Keratinocyte (primary cell): Measurements from ENCODE around the gene JAM3. TPM values are rescaled to one million over a fixed set of nuclear protein-coding genes. Genes with fewer than 3 reads are reported as not detected.

Source experiments
- DNase-seq: peaks from one replicate; pipeline ENCODE4 v3.0.0-alpha.2; 2011; ENCODE audit warnings: low read depth, missing footprints, low spot score
- FAIRE-seq: peaks from 2 replicates; lab custom pipeline; 2011; peaks lifted over from hg19 to GRCh38; lab: Jason Lieb, UNC
- H2AFZ ChIP-seq: 2 replicates; pipeline ENCODE4 v1.6.0; 2012; ENCODE audit warnings: low read length, control low read depth, inconsistent platforms; ENCODE audit not compliant: control insufficient read depth
- H3K27ac ChIP-seq: 2 replicates; pipeline ENCODE4 v1.5.1; 2011; ENCODE audit warnings: low read length; ENCODE audit not compliant: control insufficient read depth, insufficient read depth
- H3K27me3 ChIP-seq: 3 replicates; pipeline ENCODE4 v1.6.0; 2011; ENCODE audit warnings: low read length; ENCODE audit not compliant: control insufficient read depth, insufficient read depth; ENCODE audit errors: extremely low read depth
- H3K36me3 ChIP-seq, 2 experiments: 2 replicates in 1 of 2; 3 replicates in 1 of 2; pipeline ENCODE4 v1.5.1; 2011; ENCODE audit warnings: low read length in 2 of 2, mild to moderate bottlenecking in 1 of 2; ENCODE audit not compliant: control insufficient read depth in 2 of 2, insufficient read depth in 2 of 2; ENCODE audit errors: extremely low read depth in 1 of 2
- H3K4me1 ChIP-seq: 3 replicates; pipeline ENCODE4 v1.5.1; 2011; ENCODE audit warnings: low read length; ENCODE audit not compliant: control insufficient read depth, insufficient read depth; ENCODE audit errors: extremely low read depth
- H3K4me2 ChIP-seq: 3 replicates; pipeline ENCODE4 v1.6.0; 2011; ENCODE audit warnings: low read depth, low read length; ENCODE audit not compliant: control insufficient read depth, insufficient read depth; ENCODE audit errors: extremely low read depth
- H3K4me3 ChIP-seq, 3 experiments: fragments of 200-600 bp in 1 of 3; sonication (generic) in 1 of 3; 2 replicates in 2 of 3; 3 replicates in 1 of 3; pipeline ENCODE4 v1.5.1; 2011 to 2016; ENCODE audit warnings: low read length in 3 of 3, mild to moderate bottlenecking in 3 of 3, control low read depth in 2 of 3, inconsistent platforms in 1 of 3, low read depth in 1 of 3, mixed read lengths in 1 of 3, mixed run types in 1 of 3, moderate library complexity in 1 of 3; ENCODE audit not compliant: control insufficient read depth in 2 of 3, insufficient read depth in 2 of 3; ENCODE audit errors: extremely low read depth in 1 of 3
- H3K79me2 ChIP-seq: 2 replicates; pipeline ENCODE4 v1.6.0; 2012; ENCODE audit warnings: low read length; ENCODE audit not compliant: control insufficient read depth, insufficient read depth
- H3K9ac ChIP-seq: 3 replicates; pipeline ENCODE4 v1.6.0; 2011; ENCODE audit warnings: low read length; ENCODE audit not compliant: control insufficient read depth, insufficient read depth; ENCODE audit errors: extremely low read depth
- H3K9me1 ChIP-seq: 3 replicates; pipeline ENCODE4 v1.6.0; 2011; ENCODE audit warnings: low read length; ENCODE audit not compliant: control insufficient read depth, insufficient read depth; ENCODE audit errors: extremely low read depth
- H3K9me3 ChIP-seq: 2 replicates; pipeline ENCODE4 v1.5.1; 2012; ENCODE audit warnings: low read depth, low read length; ENCODE audit not compliant: control insufficient read depth
- H4K20me1 ChIP-seq: 3 replicates; pipeline ENCODE4 v1.6.0; 2011; ENCODE audit warnings: low read length; ENCODE audit not compliant: control insufficient read depth, insufficient read depth; ENCODE audit errors: extremely low read depth
- CTCF ChIP-seq, 3 experiments: IDR thresholded peaks in 1 of 3; conservative IDR thresholded peaks in 1 of 3; optimal IDR thresholded peaks in 1 of 3; 2 replicates in 2 of 3; 3 replicates in 1 of 3; pipeline versions ENCODE3 to v1.5.1; 2011; ENCODE audit warnings: low read length in 3 of 3, mild to moderate bottlenecking in 3 of 3, moderate library complexity in 2 of 3, control low read depth in 1 of 3, inconsistent platforms in 1 of 3; ENCODE audit not compliant: insufficient read depth in 2 of 3; ENCODE audit errors: extremely low read depth in 1 of 3
- EZH2 ChIP-seq: IDR thresholded peaks from one replicate; pipeline ENCODE4 v1.6.1; 2012; ENCODE audit warnings: inconsistent platforms, mild to moderate bottlenecking, low read length, moderate library complexity
- dilution Hi-C: fragments of 300-500 bp; cut with MboI; formaldehyde crosslinking; loops from one replicate; pipeline ENCODE4 v1.7.0; 2020; ENCODE audit warnings: low sequenced_read_pairs; ENCODE audit not compliant: extremely low pct_ligation_motif_present
- polyA plus RNA-seq, 5 experiments: library from polyadenylated mRNA; depleted of rRNA in 3 of 5; stranded (reverse) in 3 of 5; stranded (forward) in 1 of 5; unstranded in 1 of 5; fragments of >200 nt; gene quantifications; 1 replicate in 1 of 5; 2 replicates in 3 of 5; 3 replicates in 1 of 5; pipeline versions ENCODE4 v1.2.1 to v1.2.3, GENCODE V29; 2011 to 2012; ENCODE audit warnings: missing spikeins in 2 of 5, low read depth in 1 of 5, low replicate concordance in 1 of 5

The JAM3 gene
- polyA plus RNA-seq, 1 donor (not counting 4 experiments of a cell fraction or from before 2014, with no cell fraction given): 11.4 TPM

DNA sequence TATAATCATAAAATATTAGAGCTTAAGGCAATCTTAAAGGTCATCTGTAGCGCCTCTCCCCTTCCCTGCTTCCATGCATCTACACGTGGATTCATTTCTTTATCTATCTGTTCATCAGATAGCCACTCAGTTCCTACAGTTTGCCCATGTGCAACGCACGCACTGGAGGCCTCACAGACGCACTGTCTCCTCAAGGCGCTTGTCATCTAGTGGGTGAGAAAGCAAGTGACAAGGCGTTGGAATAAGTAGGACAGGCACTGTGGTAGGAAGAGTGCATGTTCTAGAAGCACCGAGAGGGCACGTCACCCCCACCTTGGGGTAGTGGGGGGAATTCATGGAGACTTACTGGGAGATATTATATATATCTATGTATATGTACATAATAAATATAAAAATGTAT, 20.8 kb upstream of the JAM3 start:
- Histone ChIP-seq H3K4me2 (peak overlapping the region; percentile 78), H4K20me1 (no peaks in the 10 kb centered on the region), H3K4me3 (no peak overlapping the region), H3K27ac (no peak overlapping the region), H3K36me3 (no peaks in the 10 kb centered on the region), H3K9me3 (no peaks in the 10 kb centered on the region), H3K27me3 (no peaks in the 10 kb centered on the region), H2AFZ (no peak overlapping the region), H3K4me1 (peaks cover 33% of the 10 kb centered on the region), H3K79me2 (no peaks in the 10 kb centered on the region), H3K9me1 (no peaks in the 10 kb centered on the region), H3K9ac (no peak overlapping the region)
- FAIRE-seq (no peak), DNase-seq (no peak)
- TF ChIP-seq EZH2 (no peak), CTCF (optimal IDR thresholded peaks at IDR 0.05 in 1 of 3, IDR thresholded peaks at IDR 0.05 in 1 of 3, conservative IDR thresholded peaks at IDR 0.05 in 1 of 3; ENCODE audit: extremely low read depth in 1 of 3, insufficient read depth in 2 of 3, low read length in 3 of 3) (no peak)
- dilution Hi-C loops: no loop called here

DNA sequence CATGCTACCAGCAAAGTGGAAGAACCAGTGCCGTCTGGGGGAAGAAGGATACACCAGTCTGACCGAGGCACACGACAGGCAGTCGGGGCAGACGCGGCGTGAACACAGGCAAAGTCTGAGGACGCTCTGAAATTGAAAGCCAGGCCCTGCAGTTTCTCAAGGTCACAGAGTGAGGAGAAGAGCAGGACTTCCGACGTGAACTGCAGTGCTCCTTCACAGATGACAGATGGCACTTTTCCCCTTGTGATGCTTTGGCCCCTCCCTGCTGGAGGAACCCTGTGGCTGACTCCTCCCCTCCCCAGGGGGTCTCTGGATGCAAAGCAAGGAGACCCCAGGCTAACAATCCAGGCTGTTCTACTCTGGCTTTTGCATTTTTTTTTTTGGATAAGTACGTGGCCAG, 19.6 kb upstream of the JAM3 start:
- TF ChIP-seq EZH2: no peak
- TF ChIP-seq CTCF (optimal IDR thresholded peaks at IDR 0.05 in 1 of 3, IDR thresholded peaks at IDR 0.05 in 1 of 3, conservative IDR thresholded peaks at IDR 0.05 in 1 of 3; ENCODE audit: extremely low read depth in 1 of 3, insufficient read depth in 2 of 3, low read length in 3 of 3): no peak
- H3K27me3 ChIP-seq: no peaks in the 10 kb centered on the region
- dilution Hi-C loops: no loop called here

More for the DNA sequence above, 19.6 kb upstream of the JAM3 start:
- FAIRE-seq (no peak), DNase-seq (no peak)
- Histone ChIP-seq H3K27ac (no peak overlapping the region), H3K4me2 (no peak overlapping the region), H3K4me3 (no peak overlapping the region), H4K20me1 (no peaks in the 10 kb centered on the region), H3K9me3 (no peaks in the 10 kb centered on the region), H3K4me1 (peaks cover 33% of the 10 kb centered on the region), H3K36me3 (no peaks in the 10 kb centered on the region), H2AFZ (no peak overlapping the region), H3K79me2 (no peaks in the 10 kb centered on the region), H3K9me1 (no peaks in the 10 kb centered on the region), H3K9ac (no peak overlapping the region)
